GM13977 (cell line): ENCODE results near the gene CEMIP2.

Source experiments
- DNase-seq: peaks from one replicate; pipeline ENCODE4 v3.0.0; 2012; ENCODE audit warnings: low spot score
- in situ Hi-C: fragments of 300-500 bp; cut with MboI; formaldehyde crosslinking; loops from one replicate; pipeline ENCODE4 v1.12.0; 2022; ENCODE audit warnings: low sequenced_read_pairs, low pct_unique_long_range_greater_than_20kb, mixed read lengths, inconsistent platforms; ENCODE audit not compliant: unreplicated experiment
- TF ChIP-seq, protein P1 (sequence below): IDR thresholded peaks from 2 replicates; pipeline ENCODE4 v1.5.1; 2012; ENCODE audit warnings: mild to moderate bottlenecking, control low read depth; ENCODE audit not compliant: insufficient read depth; ENCODE audit errors: extremely low read depth, missing control alignments

The CEMIP2 gene

DNA sequence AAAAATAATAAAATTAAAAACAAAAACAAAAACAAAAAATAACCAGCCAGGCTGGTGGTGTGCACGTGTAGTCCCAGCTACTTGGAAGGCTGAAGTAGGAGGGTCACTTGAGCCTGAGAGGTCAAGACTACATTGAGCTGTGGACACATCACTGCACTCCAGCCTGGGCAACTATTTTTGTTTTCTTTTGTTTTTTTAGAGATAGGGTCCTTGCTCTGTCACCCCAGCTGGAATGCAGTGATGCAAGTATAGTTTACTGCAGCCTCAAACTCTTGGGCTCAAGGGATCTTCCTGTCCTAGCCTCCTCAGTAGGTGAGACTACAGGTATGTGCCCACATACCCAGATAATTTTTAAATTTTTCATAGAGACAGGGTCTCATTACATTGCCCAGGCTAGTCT lies 80.6 kb downstream of the CEMIP2 start:
- no peak for DNase-seq
- in situ Hi-C loops = no loop called here
- TF ChIP-seq, protein P1, sequence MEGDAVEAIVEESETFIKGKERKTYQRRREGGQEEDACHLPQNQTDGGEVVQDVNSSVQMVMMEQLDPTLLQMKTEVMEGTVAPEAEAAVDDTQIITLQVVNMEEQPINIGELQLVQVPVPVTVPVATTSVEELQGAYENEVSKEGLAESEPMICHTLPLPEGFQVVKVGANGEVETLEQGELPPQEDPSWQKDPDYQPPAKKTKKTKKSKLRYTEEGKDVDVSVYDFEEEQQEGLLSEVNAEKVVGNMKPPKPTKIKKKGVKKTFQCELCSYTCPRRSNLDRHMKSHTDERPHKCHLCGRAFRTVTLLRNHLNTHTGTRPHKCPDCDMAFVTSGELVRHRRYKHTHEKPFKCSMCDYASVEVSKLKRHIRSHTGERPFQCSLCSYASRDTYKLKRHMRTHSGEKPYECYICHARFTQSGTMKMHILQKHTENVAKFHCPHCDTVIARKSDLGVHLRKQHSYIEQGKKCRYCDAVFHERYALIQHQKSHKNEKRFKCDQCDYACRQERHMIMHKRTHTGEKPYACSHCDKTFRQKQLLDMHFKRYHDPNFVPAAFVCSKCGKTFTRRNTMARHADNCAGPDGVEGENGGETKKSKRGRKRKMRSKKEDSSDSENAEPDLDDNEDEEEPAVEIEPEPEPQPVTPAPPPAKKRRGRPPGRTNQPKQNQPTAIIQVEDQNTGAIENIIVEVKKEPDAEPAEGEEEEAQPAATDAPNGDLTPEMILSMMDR = no peak

DNA sequence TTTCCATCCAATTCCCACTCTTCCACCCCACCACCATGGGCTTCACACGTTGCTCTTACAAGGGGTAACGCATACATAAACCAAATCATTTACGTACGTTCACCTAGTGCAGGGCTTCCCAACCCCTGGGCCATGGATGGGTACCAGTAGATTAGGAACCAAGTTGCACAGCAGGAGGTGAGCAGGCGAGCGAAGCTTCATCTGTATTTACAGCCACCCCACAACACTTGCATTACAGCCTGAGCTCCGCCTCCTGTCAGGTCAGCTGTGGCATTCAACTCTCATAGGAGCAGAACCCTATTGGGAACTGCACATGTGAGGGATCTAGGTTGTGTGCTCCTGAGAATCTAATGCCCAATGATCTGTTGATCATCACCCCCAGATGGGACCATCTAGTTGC lies 82.3 kb downstream of the CEMIP2 start:
- in situ Hi-C loops = no loop called here
- DNase-seq = no peak
- TF ChIP-seq, protein P1 = no peak

DNA sequence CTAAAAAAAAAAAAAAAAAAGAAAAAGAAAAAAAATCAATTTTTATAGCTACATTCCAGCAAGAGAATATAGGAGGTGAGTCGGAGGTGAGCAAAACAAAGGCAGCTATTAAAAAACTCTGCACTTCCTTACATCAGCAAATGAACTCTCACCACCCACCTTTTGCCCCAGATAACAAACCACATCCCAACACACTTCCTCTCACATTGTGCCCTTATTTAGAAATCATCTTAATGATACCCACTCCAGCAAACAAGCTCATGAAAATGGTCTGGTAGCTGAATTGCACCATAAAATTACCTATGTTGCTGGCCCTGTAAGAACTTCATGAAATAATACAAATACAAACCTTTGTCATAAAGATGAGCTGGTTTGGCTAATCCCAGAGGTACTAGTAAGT lies 82.9 kb downstream of the CEMIP2 start:
- no peak for DNase-seq
- in situ Hi-C loops = no loop called here
- TF ChIP-seq, protein P1 = no peak

DNA sequence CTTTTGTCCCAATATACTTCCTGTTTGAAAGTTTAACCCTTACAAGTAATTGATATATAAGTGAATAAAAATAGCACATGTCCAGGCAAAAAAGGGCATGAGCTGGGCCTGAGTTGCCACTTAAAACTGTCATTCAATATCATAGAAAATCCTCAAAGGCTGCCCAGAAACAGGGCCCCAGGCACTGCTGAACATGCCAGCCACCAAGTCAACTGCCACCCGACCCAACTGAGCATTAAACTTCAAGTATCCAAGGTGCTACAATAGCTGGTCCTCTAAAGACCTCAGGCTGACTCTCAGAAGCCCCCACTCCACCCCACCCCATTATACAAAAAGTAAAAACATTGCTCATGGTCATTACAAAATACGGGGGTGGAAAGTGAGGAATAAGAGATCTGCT lies 83.7 kb downstream of the CEMIP2 start:
- DNase-seq = no peak
- in situ Hi-C loops = no loop called here
- TF ChIP-seq, protein P1 = no peak

DNA sequence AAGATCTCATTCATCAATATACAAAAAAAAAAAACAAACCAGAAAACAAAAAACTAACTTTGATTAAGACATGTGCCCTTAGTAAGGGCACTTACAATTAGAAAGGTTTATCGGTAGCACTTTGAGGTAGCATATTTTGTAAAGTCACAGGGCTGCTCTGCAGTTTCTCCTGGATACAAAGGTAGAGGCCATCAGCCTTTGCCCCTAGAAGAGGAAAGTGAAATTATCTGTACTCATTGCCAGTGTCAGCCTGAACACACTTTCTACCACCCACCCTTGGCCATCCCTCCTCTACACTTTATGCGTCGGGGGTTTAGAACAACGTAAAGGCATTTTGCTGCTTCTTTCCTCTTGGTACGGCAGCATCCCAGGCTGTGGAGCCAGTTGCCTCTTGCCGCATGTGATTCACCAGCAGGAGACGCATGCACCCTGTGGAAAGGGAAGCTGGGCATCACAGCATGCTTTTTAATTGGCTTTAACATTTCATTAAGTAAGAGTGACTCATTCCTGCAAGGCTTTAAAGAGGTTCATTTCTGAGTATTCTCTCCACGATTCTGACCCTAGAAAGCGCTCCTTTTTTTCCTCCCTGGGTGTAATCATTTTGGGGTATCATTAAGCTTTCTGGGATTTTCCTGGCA lies 84.6 kb downstream of the CEMIP2 start:
- TF ChIP-seq, protein P1 = no peak
- in situ Hi-C loops = no loop called here
- DNase-seq = no peak

DNA sequence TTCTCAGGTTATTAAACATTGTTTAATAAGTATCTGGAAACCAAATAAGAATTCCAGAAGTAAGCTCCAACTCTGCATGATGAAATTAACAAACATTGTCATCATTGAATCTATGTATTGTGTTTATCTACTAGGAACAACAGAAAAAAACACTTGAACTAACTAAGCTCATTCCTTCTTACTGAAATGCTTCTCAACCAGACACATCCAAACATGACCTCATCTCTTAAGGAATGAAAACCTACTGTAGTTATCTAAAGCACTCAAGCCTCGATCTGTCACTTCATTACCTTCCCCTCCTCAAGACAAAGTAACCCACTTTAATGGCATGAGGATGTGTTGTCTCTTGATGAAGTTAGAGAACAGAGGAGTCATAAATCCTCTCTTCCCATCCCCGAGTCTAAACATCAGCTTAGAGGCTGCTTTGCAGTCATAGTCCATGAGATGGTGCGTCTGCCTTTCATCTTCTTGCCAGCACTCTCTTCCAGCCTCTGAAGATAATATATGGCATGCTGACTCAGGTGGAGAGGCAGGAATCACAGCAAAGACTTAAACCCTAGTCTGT lies 86.5 kb downstream of the CEMIP2 start:
- in situ Hi-C loops = no loop called here
- TF ChIP-seq, protein P1 = no peak
- DNase-seq = no peak
